HUES6 (cell line): ENCODE results near the gene PTPRS.
"Not testable (repeated sequence)": the region's sequence is repeated elsewhere in the genome, so short reads cannot be mapped to it uniquely, and the experiment has no call there.

Experiments used
- H3K27ac ChIP-seq: 2 replicates; pipeline ENCODE4 v1.7.0; 2013; ENCODE audit warnings: low read depth, mild to moderate bottlenecking, low read length, inconsistent platforms
- H3K27me3 ChIP-seq: 2 replicates; pipeline ENCODE4 v1.6.1; 2013; ENCODE audit warnings: low read length; ENCODE audit not compliant: control insufficient read depth, insufficient read depth
- H3K36me3 ChIP-seq: 2 replicates; pipeline ENCODE4 v1.6.1; 2013; ENCODE audit warnings: low read length; ENCODE audit not compliant: control insufficient read depth, insufficient read depth
- H3K4me1 ChIP-seq: 2 replicates; pipeline ENCODE4 v1.6.1; 2013; ENCODE audit warnings: low read length; ENCODE audit not compliant: control insufficient read depth, insufficient read depth
- H3K4me3 ChIP-seq: 2 replicates; pipeline ENCODE4 v1.5.1; 2013; ENCODE audit warnings: low read depth, low read length
- H3K9ac ChIP-seq: one replicate; pipeline ENCODE4 v1.6.1; 2013; ENCODE audit warnings: mild to moderate bottlenecking, low read length
- H3K9me3 ChIP-seq: 2 replicates; pipeline ENCODE4 v1.6.1; 2013; ENCODE audit warnings: low read depth, low read length; ENCODE audit not compliant: control insufficient read depth, insufficient read depth

Gene PTPRS

DNA sequence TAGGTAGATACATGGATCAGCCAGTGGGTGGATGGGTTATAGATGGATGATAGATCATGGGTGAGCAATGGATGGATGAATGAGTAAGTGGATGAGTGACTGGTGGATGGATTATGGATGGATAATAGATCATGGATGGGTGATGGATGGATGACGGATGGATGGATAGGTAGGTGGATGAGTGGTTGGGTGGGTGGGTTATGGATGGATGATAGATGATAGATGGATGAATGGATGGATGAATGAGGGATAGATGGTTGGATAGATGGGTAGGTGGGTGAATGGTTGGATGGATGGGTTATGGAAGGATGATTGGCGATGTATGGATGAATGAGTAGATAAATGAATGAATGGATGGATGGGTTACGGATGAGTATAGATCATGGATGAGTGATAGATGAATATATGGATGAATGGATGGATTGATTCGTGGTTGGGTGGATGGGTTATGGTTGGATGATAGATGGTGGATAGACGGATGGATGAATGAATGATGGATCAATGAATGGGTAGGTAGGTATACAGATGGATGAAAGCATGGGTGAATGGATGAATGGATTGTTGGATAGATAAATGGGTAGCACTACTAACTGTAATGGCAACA is 27.0 kb upstream of the PTPRS start:
- H3K9me3 ChIP-seq, result 0 out of 2 replicates have a peak, but pooled peaks cover 3% of the 10 kb centered on the region
- no peak overlapping the region for H3K4me3 ChIP-seq
- H3K4me1 ChIP-seq, result peaks cover 7% of the 10 kb centered on the region; the same call in 1 of the 2 replicates
- peaks cover 19% of the 10 kb centered on the region for H3K27me3 ChIP-seq
- no peaks in the 10 kb centered on the region for H3K36me3 ChIP-seq
- H3K9ac ChIP-seq, result no peak overlapping the region
- no peak overlapping the region for H3K27ac ChIP-seq

DNA sequence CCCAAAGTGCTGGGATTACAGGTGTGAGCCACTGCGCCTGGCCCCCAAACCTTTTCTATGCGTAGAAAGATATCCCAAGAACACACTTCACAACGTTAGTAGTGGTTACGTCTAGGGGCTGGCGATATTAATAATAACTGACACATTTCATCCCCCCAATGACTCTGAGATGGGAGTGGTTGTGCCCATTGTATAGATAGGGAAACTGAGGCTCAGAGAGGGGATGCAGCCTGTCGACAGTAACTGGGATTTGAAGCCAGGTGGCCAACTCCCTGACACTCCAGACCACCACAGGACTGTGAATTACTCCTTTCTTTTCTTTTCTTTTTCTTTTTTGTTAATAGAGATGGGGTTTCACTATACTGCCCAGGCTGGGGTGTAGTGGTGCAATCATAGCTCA is 25.3 kb upstream of the PTPRS start:
- no peak overlapping the region for H3K4me3 ChIP-seq
- H3K36me3 ChIP-seq, result no peaks in the 10 kb centered on the region
- H3K4me1 ChIP-seq, result peaks cover 7% of the 10 kb centered on the region; the same call in 1 of the 2 replicates
- no peaks in the 10 kb centered on the region for H3K9me3 ChIP-seq
- H3K27ac ChIP-seq, result no peak overlapping the region
- H3K9ac ChIP-seq, result no peak overlapping the region
- H3K27me3 ChIP-seq, result peaks cover 19% of the 10 kb centered on the region

DNA sequence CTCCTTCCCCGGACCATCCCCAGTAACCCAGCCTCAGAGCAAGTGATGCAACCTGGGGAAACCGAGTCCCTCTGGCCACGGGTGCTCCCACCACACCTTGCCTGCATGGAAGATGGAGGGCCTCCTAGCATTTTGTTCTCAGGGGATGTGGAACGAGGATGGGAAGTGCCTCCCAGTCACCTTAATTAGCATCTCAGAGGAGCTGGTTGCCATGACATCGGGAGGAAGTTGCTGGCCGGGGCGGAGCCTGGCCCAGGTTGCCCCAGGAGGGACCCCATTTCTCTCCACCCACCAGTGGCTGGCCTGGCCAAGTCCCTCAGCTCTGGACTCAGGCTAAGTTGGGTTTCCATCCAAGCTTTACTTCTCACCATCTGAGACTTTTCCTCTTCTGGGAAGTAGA is 24.1 kb upstream of the PTPRS start:
- Histone ChIP-seq H3K27me3 (peaks cover 19% of the 10 kb centered on the region), H3K4me1 (peaks cover 7% of the 10 kb centered on the region; the same call in 1 of the 2 replicates)

DNA sequence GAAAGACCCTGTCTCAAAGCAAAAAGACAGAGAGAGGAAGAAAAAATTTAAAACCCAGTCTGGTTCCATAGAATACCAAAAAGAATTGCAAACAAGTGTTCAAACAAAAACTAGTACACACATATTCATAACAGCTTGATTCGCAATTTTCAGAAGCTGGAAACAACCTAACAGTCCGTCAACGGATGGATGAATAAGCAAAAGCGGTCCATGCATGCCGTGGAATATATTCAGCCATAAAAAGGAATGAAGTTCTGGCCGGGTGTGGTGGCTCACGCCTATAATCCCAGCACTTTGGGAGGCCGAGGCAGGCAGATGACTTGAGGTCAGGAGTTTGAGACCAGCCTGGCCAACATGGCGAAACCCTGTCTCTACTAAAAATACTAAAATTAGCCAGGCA is 21.2 kb upstream of the PTPRS start:
- not testable (repeated sequence) for H3K9me3 ChIP-seq, H3K27ac ChIP-seq, H3K4me1 ChIP-seq, H3K36me3 ChIP-seq, H3K9ac ChIP-seq, H3K4me3 ChIP-seq
- H3K27me3 ChIP-seq, result peaks cover 16% of the 10 kb centered on the region; the same call in 1 of the 2 replicates

More for the DNA sequence above, 24.1 kb upstream of the PTPRS start:
- Histone ChIP-seq H3K36me3 (no peaks in the 10 kb centered on the region), H3K9me3 (no peaks in the 10 kb centered on the region), H3K4me3 (no peak overlapping the region), H3K9ac (no peak overlapping the region), H3K27ac (no peak overlapping the region)

DNA sequence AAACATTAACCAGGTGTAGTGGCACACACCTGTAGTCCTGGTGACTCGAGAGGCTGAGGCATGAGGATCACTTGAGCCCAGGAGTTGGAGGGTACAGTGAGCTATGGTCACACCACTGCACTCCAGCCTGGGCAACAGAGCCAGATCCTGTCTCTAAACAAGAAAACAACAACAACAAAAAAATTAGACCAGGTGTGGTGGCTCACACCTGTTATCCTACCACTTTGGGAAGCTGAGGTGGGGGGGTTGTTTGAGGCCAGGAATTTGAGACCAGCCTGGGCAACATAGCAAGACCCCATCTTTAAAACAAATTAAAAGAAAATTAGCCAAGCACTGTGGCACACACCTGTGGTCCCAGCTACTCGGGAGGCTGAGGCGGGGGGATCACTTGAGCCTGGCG is 20.8 kb upstream of the PTPRS start:
- H3K9me3 ChIP-seq, result no peaks in the 10 kb centered on the region

DNA sequence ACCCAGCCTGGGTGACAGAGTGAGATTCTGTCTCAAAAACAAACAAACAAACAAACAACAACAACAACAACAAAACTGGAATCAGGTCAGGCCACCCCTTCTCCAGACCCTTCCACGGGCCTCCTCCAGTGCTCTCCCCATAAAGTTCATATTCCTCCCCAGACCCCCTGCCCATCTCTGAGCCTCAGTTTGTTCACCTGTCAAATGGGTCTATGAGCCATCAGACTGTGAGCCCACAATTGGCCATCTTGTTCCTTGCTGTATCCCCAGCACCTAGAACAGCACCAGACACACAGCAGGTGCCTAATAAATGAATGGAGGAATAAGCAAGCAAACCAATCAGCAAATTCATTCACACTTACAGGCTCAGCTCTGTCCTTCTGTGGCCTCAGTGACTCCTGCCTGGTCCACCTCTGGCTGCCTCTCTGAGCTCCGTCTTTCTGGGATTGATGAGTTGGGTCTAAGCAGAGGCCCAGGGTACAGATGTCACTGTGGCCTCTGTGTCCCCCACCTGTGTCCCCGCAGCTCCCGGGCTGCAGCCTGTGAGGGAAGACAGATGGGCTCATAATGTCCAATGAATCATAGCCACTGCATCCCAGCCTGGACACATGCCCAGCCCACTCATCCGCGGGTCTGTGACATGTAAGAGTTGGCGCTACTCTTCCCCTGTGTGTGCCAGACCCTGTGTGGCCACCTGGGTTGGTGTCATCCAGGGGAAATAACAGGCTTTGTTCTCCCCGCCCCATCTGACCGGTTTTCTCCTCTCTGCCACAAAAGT is 19.6 kb upstream of the PTPRS start:
- Histone ChIP-seq H3K27me3 (peaks cover 10% of the 10 kb centered on the region; the same call in 1 of the 2 replicates), H3K27ac (no peak overlapping the region), H3K4me1 (peaks cover 7% of the 10 kb centered on the region; the same call in 1 of the 2 replicates), H3K9ac (no peak overlapping the region), H3K36me3 (no peaks in the 10 kb centered on the region), H3K9me3 (no peaks in the 10 kb centered on the region), H3K4me3 (no peak overlapping the region)

More for the DNA sequence above, 20.8 kb upstream of the PTPRS start:
- Histone ChIP-seq H3K36me3 (no peaks in the 10 kb centered on the region), H3K4me3 (no peak overlapping the region), H3K27ac (no peak overlapping the region), H3K27me3 (peaks cover 13% of the 10 kb centered on the region; the same call in 1 of the 2 replicates), H3K9ac (no peak overlapping the region), H3K4me1 (peaks cover 7% of the 10 kb centered on the region; the same call in 1 of the 2 replicates)

DNA sequence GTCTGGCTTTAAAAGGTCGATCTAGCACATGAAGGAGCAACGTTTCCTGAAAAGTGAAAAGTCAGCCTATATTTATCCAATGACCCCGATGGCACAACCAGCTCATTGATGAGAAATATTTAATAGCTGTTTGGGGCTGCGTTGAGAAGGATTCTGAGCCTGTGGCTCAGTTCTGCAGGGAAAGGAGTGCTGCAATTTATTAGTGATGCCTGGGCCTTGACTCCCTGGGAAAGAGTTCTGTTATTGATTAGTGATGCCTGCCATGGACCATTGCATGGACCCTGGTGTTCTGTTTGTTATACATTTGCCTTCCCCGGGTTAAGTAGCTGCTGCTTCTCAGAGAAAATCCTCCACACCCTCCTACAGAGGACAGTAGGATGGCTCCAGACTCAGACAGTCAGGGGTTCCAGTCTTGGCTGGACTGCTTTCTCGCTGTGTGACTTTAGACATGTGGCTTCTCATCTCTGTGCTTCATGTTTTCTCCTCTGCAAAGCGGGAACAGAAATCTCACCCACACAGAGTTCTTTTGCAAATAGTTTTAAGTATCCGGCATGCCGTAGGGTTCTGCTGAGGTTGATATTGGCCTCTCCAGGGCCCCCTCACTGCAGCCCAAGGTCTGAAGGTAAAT is 17.7 kb upstream of the PTPRS start:
- Histone ChIP-seq H3K9me3 (no peaks in the 10 kb centered on the region), H3K27ac (no peak overlapping the region), H3K4me1 (no peaks in the 10 kb centered on the region), H3K9ac (no peak overlapping the region), H3K4me3 (no peak overlapping the region), H3K27me3 (peaks cover 10% of the 10 kb centered on the region; the same call in 1 of the 2 replicates), H3K36me3 (no peaks in the 10 kb centered on the region)

DNA sequence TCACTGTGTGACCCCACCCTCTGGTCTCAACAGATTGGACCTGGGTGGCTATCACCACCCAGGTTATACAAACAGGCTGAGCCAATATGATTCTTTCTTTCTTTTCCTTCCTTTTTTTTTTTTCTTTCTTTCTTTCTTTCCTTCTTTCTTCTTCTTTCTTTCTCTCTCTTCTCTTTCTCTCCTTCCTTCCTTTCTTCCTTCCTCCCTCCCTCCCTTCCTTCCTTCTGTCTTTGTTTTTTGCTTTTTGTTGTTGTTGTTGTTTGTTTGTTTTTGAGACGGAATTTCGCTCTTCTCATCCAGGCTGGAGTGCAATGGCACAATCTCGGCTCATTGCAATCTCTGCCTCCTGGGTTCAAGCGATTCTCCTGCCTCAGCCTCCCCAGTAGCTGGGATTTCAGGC is 17.0 kb upstream of the PTPRS start:
- Histone ChIP-seq H3K36me3 (no peaks in the 10 kb centered on the region), H3K27me3 (peaks cover 10% of the 10 kb centered on the region; the same call in 1 of the 2 replicates), H3K9me3 (no peaks in the 10 kb centered on the region), H3K4me3 (no peak overlapping the region), H3K27ac (no peak overlapping the region), H3K4me1 (no peaks in the 10 kb centered on the region), H3K9ac (no peak overlapping the region)

DNA sequence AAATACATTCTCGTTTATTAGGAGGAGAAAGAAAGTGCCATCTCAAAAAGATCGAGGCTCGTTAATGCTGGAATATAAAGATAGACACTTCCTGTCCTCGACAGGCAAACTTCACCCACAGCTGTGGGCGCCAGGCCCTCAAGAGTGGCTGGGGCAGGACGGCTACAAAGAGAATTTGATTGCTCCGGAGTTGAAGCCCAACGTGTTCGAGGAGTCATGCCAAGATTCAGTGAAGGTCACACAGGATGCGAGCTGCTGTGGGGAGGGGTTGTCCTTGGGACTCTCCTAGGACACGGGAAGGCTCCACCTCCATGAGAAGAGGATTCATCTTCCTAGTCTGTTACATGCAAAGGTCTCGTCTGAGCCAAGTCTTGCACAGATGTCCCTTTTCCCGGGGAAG is 16.3 kb upstream of the PTPRS start:
- no peaks in the 10 kb centered on the region for H3K9me3 ChIP-seq
- H3K27ac ChIP-seq, result no peak overlapping the region
- H3K4me3 ChIP-seq, result no peak overlapping the region
- H3K9ac ChIP-seq, result no peak overlapping the region
- no peaks in the 10 kb centered on the region for H3K4me1 ChIP-seq
- H3K27me3 ChIP-seq, result peaks cover 10% of the 10 kb centered on the region; the same call in 1 of the 2 replicates
- no peaks in the 10 kb centered on the region for H3K36me3 ChIP-seq

DNA sequence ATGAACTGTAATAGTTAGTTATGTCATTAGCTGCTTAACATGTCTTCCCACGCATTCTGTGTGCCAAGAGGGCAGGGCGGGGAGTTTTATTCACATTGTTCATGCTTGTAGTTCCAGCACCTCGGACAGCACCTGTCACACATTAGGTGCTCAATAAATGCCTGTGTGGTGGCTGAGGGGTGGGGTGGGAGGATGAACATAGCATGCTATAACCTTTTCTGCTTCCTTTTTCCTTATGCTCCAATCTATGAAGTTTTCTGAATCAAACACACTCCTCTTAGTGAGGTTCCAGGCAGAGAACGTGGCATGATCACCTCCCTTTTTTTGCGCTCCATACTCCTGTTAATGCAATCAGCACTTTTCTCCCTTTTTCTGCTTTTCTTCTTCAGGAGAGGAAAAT is 15.8 kb upstream of the PTPRS start:
- no peaks in the 10 kb centered on the region for H3K9me3 ChIP-seq
- no peak overlapping the region for H3K4me3 ChIP-seq
- no peak overlapping the region for H3K9ac ChIP-seq
- H3K36me3 ChIP-seq, result no peaks in the 10 kb centered on the region
- H3K4me1 ChIP-seq, result no peaks in the 10 kb centered on the region
- H3K27ac ChIP-seq, result no peak overlapping the region
- peaks cover 10% of the 10 kb centered on the region; the same call in 1 of the 2 replicates for H3K27me3 ChIP-seq

DNA sequence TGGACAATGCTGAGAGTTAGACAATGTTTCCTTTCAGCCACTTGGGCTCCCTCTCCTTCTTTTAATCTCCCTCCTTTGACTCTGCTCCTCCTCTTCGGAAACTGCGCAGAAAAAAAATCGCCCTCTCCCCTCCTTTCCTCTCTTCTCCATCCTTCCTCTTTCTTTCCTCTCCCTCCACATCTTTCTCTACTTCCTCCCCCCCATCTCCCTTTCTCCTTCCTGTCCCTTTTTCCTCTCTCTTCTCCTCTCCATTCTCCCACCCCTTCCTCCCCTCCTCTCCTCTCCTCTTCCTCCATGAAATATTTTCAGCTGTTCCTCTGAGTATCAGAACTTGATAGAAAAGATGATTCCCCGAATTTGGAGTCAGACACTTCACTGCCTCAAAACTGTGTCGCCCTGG is 15.1 kb upstream of the PTPRS start:
- Histone ChIP-seq H3K4me3 (no peak overlapping the region), H3K9ac (no peak overlapping the region), H3K27me3 (peaks cover 10% of the 10 kb centered on the region; the same call in 1 of the 2 replicates), H3K4me1 (no peaks in the 10 kb centered on the region), H3K27ac (no peak overlapping the region), H3K36me3 (no peaks in the 10 kb centered on the region), H3K9me3 (no peaks in the 10 kb centered on the region)
